ENCODE data around the gene PCDHA4. TPM values are rescaled to one million over a fixed set of nuclear protein-coding genes. Genes with fewer than 3 reads are reported as not detected.

The PCDHA4 gene
- total and polyA plus RNA-seq, 2 of the 13 experiments (the other 11 are each of a cell fraction or from before 2014, with no cell fraction given), result not detected

GRCh38 chr5:140840978-140841962 lies 34.4 kb downstream of the PCDHA4 start, which contains the start of gene PCDHA8 (continued):
- TF ChIP-seq ZHX2 (IDR thresholded peaks at IDR 0.05; ENCODE audit: low read depth) (no peak), ZHX2 (CRISPR knock-in tag; IDR thresholded peaks at IDR 0.05; ENCODE audit: borderline replicate concordance) (no peak), ZNF121 (CRISPR knock-in tag; IDR thresholded peaks at IDR 0.05) (no peak), ZNF350 (CRISPR knock-in tag; IDR thresholded peaks at IDR 0.05; ENCODE audit: borderline replicate concordance, low read depth) (peak; percentile 43; the same call in 1 of the 2 replicates), ZSCAN29 (CRISPR knock-in tag; conservative IDR thresholded peaks at IDR 0.05) (no peak), GLI4 (CRISPR knock-in tag; IDR thresholded peaks at IDR 0.05; ENCODE audit: borderline replicate concordance) (no peak), FLYWCH1 (CRISPR knock-in tag; IDR thresholded peaks at IDR 0.05) (no peak), ZNF780A (CRISPR knock-in tag; IDR thresholded peaks at IDR 0.05) (no peak), IRF2 (CRISPR knock-in tag; IDR thresholded peaks at IDR 0.05) (no peak), RELA (CRISPR knock-in tag; IDR thresholded peaks at IDR 0.05) (no peak), MED1 (CRISPR knock-in tag; IDR thresholded peaks at IDR 0.05) (no peak), HOXA3 (CRISPR knock-in tag; IDR thresholded peaks at IDR 0.05) (0 out of 2 replicates have a peak, but pooled peaks have one; percentile 10), HDAC6 (IDR thresholded peaks at IDR 0.05; ENCODE audit: low read depth, low read length) (no peak), SOX6 (IDR thresholded peaks at IDR 0.05) (no peak), SOX6 (CRISPR knock-in tag; IDR thresholded peaks at IDR 0.05) (no peak), LRRFIP1 (CRISPR knock-in tag; conservative IDR thresholded peaks at IDR 0.05) (no peak), HNF4A (CRISPR knock-in tag; IDR thresholded peaks at IDR 0.05) (peak; percentile 29; the same call in 1 of the 2 replicates), CBX5 (CRISPR knock-in tag; IDR thresholded peaks at IDR 0.05; ENCODE audit: borderline replicate concordance) (no peak), GABPB1 (CRISPR knock-in tag; IDR thresholded peaks at IDR 0.05) (peak; percentile 47; the same call in 1 of the 2 replicates), SRSF1 (optimal IDR thresholded peaks at IDR 0.05; ENCODE audit: low read depth, low read length) (no peak), ZNF552 (CRISPR knock-in tag; IDR thresholded peaks at IDR 0.05; ENCODE audit: borderline replicate concordance) (no peak), CEBPG (CRISPR knock-in tag; IDR thresholded peaks at IDR 0.05) (0 out of 2 replicates have a peak, but pooled peaks have one; percentile 20), RBM22 (optimal IDR thresholded peaks at IDR 0.05; ENCODE audit: low read length) (no peak)

All from HepG2 (cell line).